Omental fat pad (tissue), 4 donors: ENCODE results near the gene FETUB. TPM values are rescaled to one million over a fixed set of nuclear protein-coding genes. Genes with fewer than 3 reads are reported as not detected.
"Not testable (repeated sequence)": the region's sequence is repeated elsewhere in the genome, so short reads cannot be mapped to it uniquely, and the experiment has no call there.

ENCODE experiments used
- ATAC-seq: fragments of 150-250 bp; one replicate; pipeline ENCODE4 v1.9.1; 2016; ENCODE audit warnings: mild to moderate bottlenecking, moderate library complexity; ENCODE audit not compliant: low FRiP score
- DNase-seq: peaks from one replicate; pipeline ENCODE4 v3.0.0-alpha.2; 2019; ENCODE audit warnings: low spot score
- CTCF ChIP-seq, 3 donors: fragments of 450-650 bp; IDR thresholded peaks; one replicate each; pipeline ENCODE4 v1.5.1; 2016 to 2017; ENCODE audit warnings: antibody characterized with exemption in 3 of 3, mild to moderate bottlenecking in 3 of 3, moderate library complexity in 2 of 3
- small RNA-seq: library from RNA; depleted of rRNA; stranded (forward); fragments of <200 nt; gene quantifications from one replicate; pipeline ENCODE3, GENCODE V24; 2016
- total RNA-seq, 4 donors: library from RNA; depleted of rRNA; stranded (reverse); fragments of >200 nt; gene quantifications; one replicate each; pipeline ENCODE4 v1.1.0, GENCODE V29; 2016

FETUB gene
- total RNA-seq, 4 donors from 2014 or later = not detected

- no peak for DNase-seq
- no peak for TF ChIP-seq CTCF (IDR thresholded peaks at IDR 0.05)
- no peak for ATAC-seq
Observed at GRCh38 chr3:186700267-186700666, 60.1 kb downstream of the FETUB start.

GRCh38 chr3:186702451-186702850 is 62.3 kb downstream of the FETUB start:
- not testable (repeated sequence) for ATAC-seq, DNase-seq

Small RNA genes lying within 50 kb of the gene (small RNA-seq; reads per million reads assigned to genes)
- not detected for gene RF00017

Other genes with a start within 250 kb of the FETUB start
- gene CRYGS, start 96.0 kb upstream of the FETUB start, total RNA-seq = 1 to 10 TPM in 3 of 4 donors, under 1 TPM in 1; 0.93 to 6.5 (median 3.4) TPM
- gene TBCCD1, start 73.1 kb upstream of the FETUB start, total RNA-seq = 10 to 100 TPM; 10.0 to 18.9 (median 16.1) TPM
- 10 to 100 TPM; 43.7 to 69.9 (median 47.8) TPM for gene DNAJB11, start 69.7 kb upstream of the FETUB start, total RNA-seq
- gene AHSG, start 27.3 kb upstream of the FETUB start, total RNA-seq = not detected
- gene HRG, start 25.6 kb downstream of the FETUB start, total RNA-seq = not detected
- under 1 TPM in 1 of 4 donors, not detected in 3; 0.09 TPM for gene KNG1, start 77.0 kb downstream of the FETUB start, total RNA-seq
- 100 to 1,000 TPM; 315 to 515 (median 413) TPM for gene EIF4A2, start 143.2 kb downstream of the FETUB start, total RNA-seq
- 10 to 100 TPM in 2 of 4 donors, 1 to 10 TPM in 2; 6.1 to 10.7 (median 9.4) TPM for gene RFC4, start 166.1 kb downstream of the FETUB start, total RNA-seq
- 1,000 to 10,000 TPM in 3 of 4 donors, 100 to 1,000 TPM in 1; 321 to 1,997 (median 1,475) TPM for gene ADIPOQ, start 202.3 kb downstream of the FETUB start, total RNA-seq